GM23338 (cell line): Measurements from ENCODE around the gene BPIFB1. TPM values are rescaled to one million over a fixed set of nuclear protein-coding genes. Genes with fewer than 3 reads are reported as not detected.

Experiments used
- ATAC-seq: fragments of 200-7000 bp; cut with Tn5 transposase; 3 replicates; pipeline ENCODE4 v1.9.1; 2020
- DNase-seq: peaks from one replicate; pipeline ENCODE4 v3.0.0-alpha.2; 2015; ENCODE audit warnings: low spot score
- H2AFZ ChIP-seq: fragments of 200-600 bp; sonication (generic); 2 replicates; pipeline ENCODE4 v1.8.0; 2016; ENCODE audit warnings: antibody characterized with exemption, mild to moderate bottlenecking, moderate library complexity
- H3F3A ChIP-seq: fragments of 200-600 bp; sonication (generic); replicated peaks from 2 replicates; pipeline ENCODE4 v1.8.0; 2017; ENCODE audit warnings: antibody characterized with exemption, mixed run types, low read depth
- H3K27ac ChIP-seq: fragments of 200-600 bp; sonication (generic); 2 replicates; pipeline ENCODE4 v1.6.1; 2016; ENCODE audit warnings: low read depth
- H3K27me3 ChIP-seq: fragments of 200-600 bp; sonication (generic); 2 replicates; pipeline ENCODE4 v1.8.0; 2016; ENCODE audit warnings: mild to moderate bottlenecking, mixed run types, moderate library complexity; ENCODE audit not compliant: insufficient read depth
- H3K36me3 ChIP-seq: fragments of 200-600 bp; sonication (generic); 2 replicates; pipeline ENCODE4 v1.8.0; 2016; ENCODE audit warnings: mild to moderate bottlenecking; ENCODE audit not compliant: insufficient read depth
- H3K4me1 ChIP-seq: fragments of 200-600 bp; sonication (generic); 2 replicates; pipeline ENCODE4 v1.8.0; 2016; ENCODE audit warnings: mild to moderate bottlenecking, moderate library complexity; ENCODE audit not compliant: insufficient read depth
- H3K4me2 ChIP-seq: fragments of 200-600 bp; sonication (generic); 2 replicates; pipeline ENCODE4 v1.7.1; 2017; ENCODE audit warnings: mixed run types
- H3K4me3 ChIP-seq: fragments of 200-600 bp; sonication (generic); 2 replicates; pipeline ENCODE4 v1.6.1; 2016; ENCODE audit warnings: mixed run types
- H3K79me2 ChIP-seq: fragments of 200-600 bp; sonication (generic); replicated peaks from 2 replicates; pipeline ENCODE4 v1.8.0; 2017; ENCODE audit warnings: mild to moderate bottlenecking; ENCODE audit not compliant: insufficient read depth
- H3K9me2 ChIP-seq: fragments of 200-600 bp; sonication (generic); 2 replicates; pipeline ENCODE4 v1.8.0; 2017; ENCODE audit not compliant: insufficient read depth
- H4K20me1 ChIP-seq: fragments of 200-600 bp; sonication (generic); replicated peaks from 2 replicates; pipeline ENCODE4 v1.8.0; 2017; ENCODE audit warnings: mild to moderate bottlenecking; ENCODE audit not compliant: insufficient read depth
- H3K27ac Mint-ChIP-seq: 2 replicates; pipeline ENCODE4 v1.8.0; 2020; ENCODE audit warnings: inconsistent platforms, mild to moderate bottlenecking, moderate library complexity, mixed read lengths
- H3K27me3 Mint-ChIP-seq: 3 replicates; pipeline ENCODE4 v1.8.0; 2022; ENCODE audit warnings: low read depth, mild to moderate bottlenecking, moderate library complexity, mixed read lengths, inconsistent platforms; ENCODE audit not compliant: insufficient read depth, poor library complexity
- H3K36me3 Mint-ChIP-seq: 3 replicates; pipeline ENCODE4 v1.8.0; 2021; ENCODE audit warnings: low read depth, mild to moderate bottlenecking, inconsistent platforms, moderate library complexity, mixed read lengths
- H3K4me1 Mint-ChIP-seq: 3 replicates; pipeline ENCODE4 v1.8.0; 2020; ENCODE audit warnings: mild to moderate bottlenecking, inconsistent platforms, mixed read lengths
- H3K4me3 Mint-ChIP-seq: 3 replicates; pipeline ENCODE4 v1.8.0; 2021; ENCODE audit warnings: moderate library complexity, mild to moderate bottlenecking, inconsistent platforms, mixed read lengths
- H3K9me3 Mint-ChIP-seq: 3 replicates; pipeline ENCODE4 v1.8.0; 2020; ENCODE audit warnings: moderate library complexity, mild to moderate bottlenecking, inconsistent platforms, mixed read lengths
- CREB1 ChIP-seq: fragments of 250-450 bp; sonication (Bioruptor Pico); IDR thresholded peaks from 2 replicates; pipeline ENCODE4 v1.5.0; 2020; ENCODE audit warnings: low read depth, mild to moderate bottlenecking, moderate library complexity
- CTCF ChIP-seq, 2 experiments: fragments of 200-600 bp in 1 of 2; sonication (generic) in 1 of 2; conservative IDR thresholded peaks; 2 replicates each; pipeline versions ENCODE4 v1.5.1 to v1.6.1; 2016 to 2017; ENCODE audit warnings: antibody characterized with exemption in 2 of 2, low read depth in 2 of 2, mild to moderate bottlenecking in 2 of 2, moderate library complexity in 1 of 2
- EZH2 ChIP-seq: fragments of 200-600 bp; sonication (generic); IDR thresholded peaks from one replicate; pipeline ENCODE4 v1.8.0; 2017; ENCODE audit warnings: antibody characterized with exemption, mild to moderate bottlenecking, low read depth; ENCODE audit not compliant: unreplicated experiment
- EZH2phosphoT487 ChIP-seq: fragments of 200-600 bp; sonication (generic); IDR thresholded peaks from one replicate; pipeline ENCODE4 v1.8.1; 2018; ENCODE audit warnings: antibody characterized with exemption; ENCODE audit not compliant: unreplicated experiment
- JUNB ChIP-seq: IDR thresholded peaks from one replicate; pipeline ENCODE4 v1.6.1; 2016; ENCODE audit warnings: antibody characterized with exemption; ENCODE audit not compliant: unreplicated experiment
- NANOG ChIP-seq: IDR thresholded peaks from 2 replicates; pipeline ENCODE4 v1.6.1; 2016; ENCODE audit warnings: antibody characterized with exemption, borderline replicate concordance
- STAT1 ChIP-seq: IDR thresholded peaks from one replicate; pipeline ENCODE4 v1.6.1; 2016; ENCODE audit warnings: antibody characterized with exemption; ENCODE audit not compliant: unreplicated experiment
- ZNF114 ChIP-seq: fragments of 250-450 bp; sonication (Bioruptor Pico); IDR thresholded peaks from 2 replicates; pipeline ENCODE4 v1.5.0; 2020; ENCODE audit warnings: mild to moderate bottlenecking, moderate library complexity
- ZNF331 ChIP-seq: fragments of 250-450 bp; sonication (Bioruptor Pico); IDR thresholded peaks from 2 replicates; pipeline ENCODE4 v1.5.0; 2020; ENCODE audit warnings: low read depth, mild to moderate bottlenecking, moderate library complexity
- ZNF462 ChIP-seq: fragments of 250-450 bp; sonication (Bioruptor Pico); IDR thresholded peaks from 2 replicates; pipeline ENCODE4 v1.5.0; 2020; ENCODE audit warnings: mild to moderate bottlenecking, moderate library complexity
- polyA plus RNA-seq: library from polyadenylated mRNA; unstranded; fragments of >200 nt; fragmentation: Nextera tagmentation; extraction: Ambion mirVana; gene quantifications from 2 replicates; pipeline ENCODE4 v1.2.1, GENCODE V29; 2016
- total RNA-seq: library from RNA; depleted of rRNA; stranded (reverse); fragments of >200 nt; shearing (Covaris generic); gene quantifications from 2 replicates; pipeline ENCODE4 v1.2.3, GENCODE V29; 2014
- TF ChIP-seq, protein P1 (sequence below): IDR thresholded peaks from one replicate; pipeline ENCODE4 v1.6.1; 2018; ENCODE audit warnings: antibody characterized with exemption; ENCODE audit not compliant: unreplicated experiment

The BPIFB1 gene
- total and polyA plus RNA-seq, 2 experiments from 2014 or later: not detected

- Histone ChIP-seq H3K27ac (no peak overlapping the region), H3K27me3 (no peaks in the 10 kb centered on the region), H3F3A (no peaks in the 10 kb centered on the region), H2AFZ (no peak overlapping the region), H3K4me3 (no peak overlapping the region), H3K4me2 (no peak overlapping the region), H3K4me1 (0 out of 2 replicates have a peak, but pooled peaks cover 8% of the 10 kb centered on the region), H3K9me2 (no peaks in the 10 kb centered on the region), H4K20me1 (no peaks in the 10 kb centered on the region), H3K79me2 (no peaks in the 10 kb centered on the region), H3K36me3 (no peaks in the 10 kb centered on the region)
- ATAC-seq: no peak
- no peaks in the 10 kb centered on the region for H3K36me3 Mint-ChIP-seq
- H3K27me3 Mint-ChIP-seq: peaks cover 11% of the 10 kb centered on the region
- no peaks in the 10 kb centered on the region for H3K9me3 Mint-ChIP-seq
- no peak overlapping the region for H3K4me3 Mint-ChIP-seq
- TF ChIP-seq NANOG (no peak), ZNF331 (no peak), CTCF (conservative IDR thresholded peaks at IDR 0.05; ENCODE audit: low read depth in 2 of 2) (no peak), JUNB (no peak), ZNF462 (CRISPR knock-in tag) (no peak), ZNF114 (CRISPR knock-in tag) (no peak), EZH2phosphoT487 (no peak), EZH2 (no peak), CREB1 (CRISPR knock-in tag) (no peak), STAT1 (no peak)
- TF ChIP-seq, protein P1, sequence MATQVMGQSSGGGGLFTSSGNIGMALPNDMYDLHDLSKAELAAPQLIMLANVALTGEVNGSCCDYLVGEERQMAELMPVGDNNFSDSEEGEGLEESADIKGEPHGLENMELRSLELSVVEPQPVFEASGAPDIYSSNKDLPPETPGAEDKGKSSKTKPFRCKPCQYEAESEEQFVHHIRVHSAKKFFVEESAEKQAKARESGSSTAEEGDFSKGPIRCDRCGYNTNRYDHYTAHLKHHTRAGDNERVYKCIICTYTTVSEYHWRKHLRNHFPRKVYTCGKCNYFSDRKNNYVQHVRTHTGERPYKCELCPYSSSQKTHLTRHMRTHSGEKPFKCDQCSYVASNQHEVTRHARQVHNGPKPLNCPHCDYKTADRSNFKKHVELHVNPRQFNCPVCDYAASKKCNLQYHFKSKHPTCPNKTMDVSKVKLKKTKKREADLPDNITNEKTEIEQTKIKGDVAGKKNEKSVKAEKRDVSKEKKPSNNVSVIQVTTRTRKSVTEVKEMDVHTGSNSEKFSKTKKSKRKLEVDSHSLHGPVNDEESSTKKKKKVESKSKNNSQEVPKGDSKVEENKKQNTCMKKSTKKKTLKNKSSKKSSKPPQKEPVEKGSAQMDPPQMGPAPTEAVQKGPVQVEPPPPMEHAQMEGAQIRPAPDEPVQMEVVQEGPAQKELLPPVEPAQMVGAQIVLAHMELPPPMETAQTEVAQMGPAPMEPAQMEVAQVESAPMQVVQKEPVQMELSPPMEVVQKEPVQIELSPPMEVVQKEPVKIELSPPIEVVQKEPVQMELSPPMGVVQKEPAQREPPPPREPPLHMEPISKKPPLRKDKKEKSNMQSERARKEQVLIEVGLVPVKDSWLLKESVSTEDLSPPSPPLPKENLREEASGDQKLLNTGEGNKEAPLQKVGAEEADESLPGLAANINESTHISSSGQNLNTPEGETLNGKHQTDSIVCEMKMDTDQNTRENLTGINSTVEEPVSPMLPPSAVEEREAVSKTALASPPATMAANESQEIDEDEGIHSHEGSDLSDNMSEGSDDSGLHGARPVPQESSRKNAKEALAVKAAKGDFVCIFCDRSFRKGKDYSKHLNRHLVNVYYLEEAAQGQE: no peak
- no peak overlapping the region for H3K27ac Mint-ChIP-seq
- peaks cover 18% of the 10 kb centered on the region for H3K4me1 Mint-ChIP-seq
- no peak for DNase-seq
These were observed 649 bp upstream of the BPIFB1 start for GRCh38 chr20:33282196-33282934.
